Measurements from ENCODE around the gene STPG2. TPM values are rescaled to one million over a fixed set of nuclear protein-coding genes. Genes with fewer than 3 reads are reported as not detected.

The STPG2 gene
- total and polyA plus RNA-seq, 10 of the 15 experiments (the other 5 are each of a cell fraction or from before 2014, with no cell fraction given), result 0.13 to 0.24 TPM; not detected in 8

GRCh38 chr4:98030059-98030458 is 113.2 kb downstream of the STPG2 start (continued):
- no peak for TF ChIP-seq CUX1 (IDR thresholded peaks at IDR 0.05; ENCODE audit: insufficient replicate concordance, low read depth, low read length)
- TF ChIP-seq MLLT1 (IDR thresholded peaks at IDR 0.05), result no peak
- no peak for TF ChIP-seq POU2F2 (IDR thresholded peaks at IDR 0.05; ENCODE audit: borderline replicate concordance, low read depth, low read length)
- no peak for TF ChIP-seq SKIL (IDR thresholded peaks at IDR 0.05; ENCODE audit: low read depth, poor library complexity, severe bottlenecking)
- TF ChIP-seq POLR2AphosphoS2 (IDR thresholded peaks at IDR 0.05; ENCODE audit: low read depth, low read length), result no peak
- no peak for TF ChIP-seq SRF (IDR thresholded peaks at IDR 0.05; ENCODE audit: low read depth in 2 of 2, low read length in 2 of 2)
- TF ChIP-seq ZZZ3 (IDR thresholded peaks at IDR 0.05; ENCODE audit: control insufficient read depth, insufficient read length, low read depth), result no peak
